Lower leg skin (tissue), 3 donors: ENCODE data around the gene SFMBT1.

ENCODE experiments used
- CTCF ChIP-seq, 3 donors: fragments of 450-650 bp; IDR thresholded peaks; one replicate each; pipeline ENCODE4 v1.5.1; 2016; ENCODE audit warnings: antibody characterized with exemption in 3 of 3, mild to moderate bottlenecking in 3 of 3, moderate library complexity in 2 of 3
- POLR2A ChIP-seq, 2 donors: fragments of 450-650 bp; IDR thresholded peaks; one replicate each; pipeline ENCODE4 v1.6.1; 2016 to 2017; ENCODE audit warnings: antibody characterized with exemption in 2 of 2, mild to moderate bottlenecking in 1 of 2, moderate library complexity in 1 of 2

GRCh38 chr3:53069422-53070068, 23.7 kb upstream of the SFMBT1 start:
- TF ChIP-seq CTCF (IDR thresholded peaks at IDR 0.05): no peak
- TF ChIP-seq POLR2A (IDR thresholded peaks at IDR 0.05): no peak
